Measurements from ENCODE around the gene LMF2. TPM values are rescaled to one million over a fixed set of nuclear protein-coding genes. Genes with fewer than 3 reads are reported as not detected.

LMF2 gene
- total and polyA plus RNA-seq, 2 of the 4 experiments (the other 2 are of a cell fraction), result 16.8 to 82.6 TPM

- peaks cover 15% of the 10 kb centered on the region for H3K4me1 ChIP-seq (ENCODE audit: control insufficient read depth, insufficient read depth, low read length)
- no peak overlapping the region for H2BK15ac ChIP-seq (ENCODE audit: low read depth, low read length)
- H3K9me3 ChIP-seq (ENCODE audit: control insufficient read depth, insufficient read depth, low read length), result no peaks in the 10 kb centered on the region
- H4K91ac ChIP-seq (ENCODE audit: insufficient read depth, low read depth, low read length), result peak overlapping the region; percentile 58; the same call in 1 of the 2 replicates
- H3K9ac ChIP-seq (ENCODE audit: low read depth, low read length), result peak overlapping the region; percentile 46
- peak overlapping the region; percentile 17 for H3K14ac ChIP-seq (replicated peaks; ENCODE audit: low read depth, low read length)
- CTCF ChIA-PET, result no interaction called here
- no TSS peak for BruUV-seq (replicated peaks)
- H3K4me3 ChIP-seq (ENCODE audit: insufficient read depth, low read depth, low read length), result no peak overlapping the region
- H3K79me1 ChIP-seq (ENCODE audit: low read depth in 1 of 2, low read length in 2 of 2), result peaks cover 13 to 35% of the 10 kb centered on the region in 2 experiments; a peak in 3 of 4 replicates
- H3K36me3 ChIP-seq (ENCODE audit: control insufficient read depth, insufficient read depth, low read length), result peaks cover 2% of the 10 kb centered on the region; the same call in 1 of the 2 replicates
- WGBS, 2 experiments (ENCODE audit: extremely low coverage in 2 of 2, insufficient read length in 1 of 2), result no CpG with 5 or more reads among the region's 6 CpGs
- peaks cover 15% of the 10 kb centered on the region for H3K27me3 ChIP-seq (ENCODE audit: control insufficient read depth, insufficient read depth, low read length)
- dilution Hi-C loops (cut with HindIII; ENCODE audit: low sequenced_read_pairs, unreplicated experiment), result no loop called here
- no peak overlapping the region for H3K56ac ChIP-seq (ENCODE audit: extremely low read depth, insufficient read depth, low read length)
- peaks cover 14% of the 10 kb centered on the region for H3K9me1 ChIP-seq (ENCODE audit: insufficient read depth, low read length)
- in situ Hi-C loops (cut with MboI; ENCODE audit: low sequenced_read_pairs), result no loop called here
- H4K8ac ChIP-seq (ENCODE audit: low read depth in 2 of 2, low read length in 2 of 2), result peak overlapping the region; percentile 59 to 72; a peak in 3 of 4 replicates
- ATAC-seq (ENCODE audit: low read depth) (no peak), DNase-seq (no peak)
- H2AK9ac ChIP-seq (replicated peaks; ENCODE audit: low read depth, low read length, poor library complexity), result peak overlapping the region; percentile 38
- no peak overlapping the region; the same call in 1 of the 2 replicates for H2AK5ac ChIP-seq (ENCODE audit: low read depth, low read length)
- no peak overlapping the region for H2BK5ac ChIP-seq (ENCODE audit: low read depth, low read length, poor library complexity, severe bottlenecking)
- TF ChIP-seq SMC3 (IDR thresholded peaks at IDR 0.05; ENCODE audit: low read depth, low read length) (no peak), RCOR1 (IDR thresholded peaks at IDR 0.05; ENCODE audit: insufficient replicate concordance, low read length) (no peak), MAFK (IDR thresholded peaks at IDR 0.05; ENCODE audit: low read depth, low read length) (no peak), ELK1 (IDR thresholded peaks at IDR 0.05; ENCODE audit: borderline replicate concordance, low read depth, low read length) (no peak), RAD21 (IDR thresholded peaks at IDR 0.05; ENCODE audit: low read length) (no peak), CTCF (conservative IDR thresholded peaks at IDR 0.05; ENCODE audit: low read depth, low read length) (no peak), POLR2A (IDR thresholded peaks at IDR 0.05; ENCODE audit: low read depth, low read length) (no peak), MXI1 (IDR thresholded peaks at IDR 0.05; ENCODE audit: borderline replicate concordance, low read depth, low read length) (no peak), MAZ (IDR thresholded peaks at IDR 0.05; ENCODE audit: borderline replicate concordance, low read depth, low read length) (no peak), NFE2L2 (IDR thresholded peaks at IDR 0.05; ENCODE audit: low read depth, low read length) (no peak)
- H3K18ac ChIP-seq (ENCODE audit: low read depth, low read length), result no peak overlapping the region
- intact Hi-C loops (cut with micrococcal nuclease), result loop anchor here (1.0 kb wide), 1 partner anchor 23 kb away; no protein-coding TSS in a partner anchor
- H3K4ac ChIP-seq (ENCODE audit: low read depth, low read length), result peak overlapping the region; percentile 2
- no peak overlapping the region for H3K23ac ChIP-seq (ENCODE audit: low read depth, low read length)
- H4K20me1 ChIP-seq (ENCODE audit: insufficient read depth, low read length), result peaks cover 37% of the 10 kb centered on the region
- H2BK120ac ChIP-seq (ENCODE audit: low read depth, low read length), result no peak overlapping the region; the same call in 1 of the 2 replicates
- POLR2A ChIA-PET (ENCODE audit: unreplicated experiment), result no interaction called here
- H2AFZ ChIP-seq (replicated peaks; ENCODE audit: low read length, poor library complexity), result peak overlapping the region; percentile 96
- H3K4me2 ChIP-seq (ENCODE audit: low read depth, low read length), result peak overlapping the region; percentile 68; the same call in 1 of the 2 replicates
- no peak overlapping the region for H4K5ac ChIP-seq (ENCODE audit: low read depth, low read length)
- H2BK20ac ChIP-seq (ENCODE audit: low read depth, low read length), result no peak overlapping the region
- H3K27ac ChIP-seq (ENCODE audit: insufficient read depth, low read length), result no peak overlapping the region
Observed at GRCh38 chr22:50475652-50476002, 31.9 kb downstream of the LMF2 start.

All from IMR-90 (cell line).